Neural cell (in vitro differentiated cells): Measurements from ENCODE around the gene CACNA2D4. TPM values are rescaled to one million over a fixed set of nuclear protein-coding genes. Genes with fewer than 3 reads are reported as not detected.

Experiments
- H2AFZ ChIP-seq: fragments of 200-600, 300-800 bp; sonication (generic), shearing (Covaris generic); 2 replicates; pipeline ENCODE4 v1.6.0; 2014; ENCODE audit warnings: low read depth, mild to moderate bottlenecking, antibody characterized with exemption, low read length, moderate library complexity
- H3F3A ChIP-seq: fragments of 200-600 bp; shearing (Covaris generic); 2 replicates; pipeline ENCODE4 v1.6.1; 2016; ENCODE audit warnings: mild to moderate bottlenecking, moderate library complexity, mixed read lengths, antibody characterized with exemption, low read length; ENCODE audit not compliant: insufficient read depth, poor library complexity, severe bottlenecking
- H3K27ac ChIP-seq: fragments of 200-600, 300-800 bp; sonication (generic), shearing (Covaris generic); 2 replicates; pipeline ENCODE4 v1.5.1; 2014; ENCODE audit warnings: mild to moderate bottlenecking, low read length, moderate library complexity
- H3K27me3 ChIP-seq: fragments of 300-800, 200-600 bp; sonication (generic), shearing (Covaris generic); 2 replicates; pipeline ENCODE4 v1.6.0; 2014; ENCODE audit warnings: mild to moderate bottlenecking, low read depth, low read length, moderate library complexity; ENCODE audit not compliant: insufficient read depth
- H3K36me3 ChIP-seq: fragments of 300-800, 200-600 bp; sonication (generic), shearing (Covaris generic); 2 replicates; pipeline ENCODE4 v1.5.1; 2014; ENCODE audit warnings: mild to moderate bottlenecking, antibody characterized with exemption, low read length, moderate library complexity; ENCODE audit not compliant: insufficient read depth
- H3K4me2 ChIP-seq: fragments of 300-800, 200-600 bp; sonication (generic), shearing (Covaris generic); 2 replicates; pipeline ENCODE4 v1.6.0; 2014; ENCODE audit warnings: mild to moderate bottlenecking, low read length
- H3K4me3 ChIP-seq: fragments of 300-800, 200-600 bp; sonication (generic), shearing (Covaris generic); 2 replicates; pipeline ENCODE4 v1.5.1; 2014; ENCODE audit warnings: mild to moderate bottlenecking, low read length, moderate library complexity
- H3K79me2 ChIP-seq: fragments of 200-600 bp; shearing (Covaris generic); replicated peaks from 2 replicates; pipeline ENCODE4 v1.6.0; 2014; ENCODE audit warnings: mild to moderate bottlenecking, low read length, moderate library complexity; ENCODE audit not compliant: insufficient read depth
- H3K9ac ChIP-seq: fragments of 300-800, 200-600 bp; sonication (generic), shearing (Covaris generic); 2 replicates; pipeline ENCODE4 v1.6.1; 2016; ENCODE audit warnings: mild to moderate bottlenecking, low read length, mixed read lengths
- H3K9me2 ChIP-seq: fragments of 200-600 bp; shearing (Covaris generic); 2 replicates; pipeline ENCODE4 v1.6.1; 2016; ENCODE audit warnings: mild to moderate bottlenecking, low read length, mixed read lengths; ENCODE audit not compliant: insufficient read depth
- H3K9me3 ChIP-seq: fragments of 200-600, 300-800 bp; sonication (generic), shearing (Covaris generic); 2 replicates; pipeline ENCODE4 v1.6.1; 2016; ENCODE audit warnings: mild to moderate bottlenecking, mixed run types, low read length, moderate library complexity, mixed read lengths
- H4K20me1 ChIP-seq: fragments of 200-600 bp; shearing (Covaris generic); 2 replicates; pipeline ENCODE4 v1.6.1; 2016; ENCODE audit warnings: mild to moderate bottlenecking, mixed run types; ENCODE audit not compliant: insufficient read depth
- CTCF ChIP-seq: fragments of 450-650 bp; IDR thresholded peaks from 2 replicates; pipeline ENCODE4 v1.5.1; 2014; ENCODE audit warnings: antibody characterized with exemption, mild to moderate bottlenecking, moderate library complexity; ENCODE audit not compliant: poor library complexity, severe bottlenecking
- EP300 ChIP-seq: fragments of 450-650 bp; conservative IDR thresholded peaks from 2 replicates; pipeline ENCODE4 v1.6.1; 2014; ENCODE audit warnings: antibody characterized with exemption, mild to moderate bottlenecking, moderate library complexity; ENCODE audit not compliant: poor library complexity, severe bottlenecking
- EZH2 ChIP-seq: fragments of 200-600, 300-800 bp; shearing (Covaris generic), sonication (generic); IDR thresholded peaks from 2 replicates; pipeline ENCODE4 v1.6.1; 2014; ENCODE audit warnings: antibody characterized with exemption, low read length, borderline replicate concordance, mild to moderate bottlenecking; ENCODE audit not compliant: insufficient read depth, poor library complexity, severe bottlenecking
- MXI1 ChIP-seq: fragments of 450-650 bp; conservative IDR thresholded peaks from 2 replicates; pipeline ENCODE4 v1.6.1; 2014; ENCODE audit warnings: antibody characterized with exemption, mild to moderate bottlenecking; ENCODE audit not compliant: poor library complexity, severe bottlenecking
- POLR2AphosphoS5 ChIP-seq: IDR thresholded peaks from 2 replicates; pipeline ENCODE4 v1.6.1; 2012
- RAD21 ChIP-seq: fragments of 450-650 bp; conservative IDR thresholded peaks from 2 replicates; pipeline ENCODE4 v1.6.1; 2014; ENCODE audit warnings: antibody characterized with exemption, mild to moderate bottlenecking, moderate library complexity
- REST ChIP-seq: IDR thresholded peaks from 2 replicates; pipeline ENCODE4 v1.6.1; 2012; ENCODE audit warnings: borderline replicate concordance
- SMC3 ChIP-seq: fragments of 450-650 bp; conservative IDR thresholded peaks from 2 replicates; pipeline ENCODE4 v1.6.1; 2014; ENCODE audit warnings: antibody characterized with exemption, mild to moderate bottlenecking, moderate library complexity; ENCODE audit not compliant: poor library complexity
- TAF1 ChIP-seq: IDR thresholded peaks from 2 replicates; pipeline ENCODE4 v1.6.1; 2012; ENCODE audit warnings: low read depth
- polyA plus RNA-seq: library from polyadenylated mRNA; depleted of rRNA; stranded (reverse); fragments of >200 nt; gene quantifications from 2 replicates; pipeline ENCODE4 v1.2.3, GENCODE V29; 2014

CACNA2D4 gene
- polyA plus RNA-seq, 1 donor from 2014 or later, result not detected

GRCh38 chr12:1916371-1917171 is 1.9 kb downstream of the CACNA2D4 start:
- Histone ChIP-seq H3K27ac (no peak overlapping the region), H3K36me3 (no peaks in the 10 kb centered on the region), H3K27me3 (no peaks in the 10 kb centered on the region), H2AFZ (no peak overlapping the region), H3K4me2 (no peak overlapping the region), H4K20me1 (no peaks in the 10 kb centered on the region), H3K9me3 (no peaks in the 10 kb centered on the region), H3K9ac (no peak overlapping the region), H3F3A (no peaks in the 10 kb centered on the region), H3K9me2 (no peaks in the 10 kb centered on the region), H3K4me3 (no peak overlapping the region), H3K79me2 (no peaks in the 10 kb centered on the region)
- no peak for TF ChIP-seq CTCF
- TF ChIP-seq SMC3, result no peak
- no peak for TF ChIP-seq POLR2AphosphoS5
- no peak for TF ChIP-seq TAF1
- TF ChIP-seq EP300, result no peak
- TF ChIP-seq MXI1, result no peak
- TF ChIP-seq EZH2, result no peak
- no peak for TF ChIP-seq RAD21
- TF ChIP-seq REST, result no peak

DNA sequence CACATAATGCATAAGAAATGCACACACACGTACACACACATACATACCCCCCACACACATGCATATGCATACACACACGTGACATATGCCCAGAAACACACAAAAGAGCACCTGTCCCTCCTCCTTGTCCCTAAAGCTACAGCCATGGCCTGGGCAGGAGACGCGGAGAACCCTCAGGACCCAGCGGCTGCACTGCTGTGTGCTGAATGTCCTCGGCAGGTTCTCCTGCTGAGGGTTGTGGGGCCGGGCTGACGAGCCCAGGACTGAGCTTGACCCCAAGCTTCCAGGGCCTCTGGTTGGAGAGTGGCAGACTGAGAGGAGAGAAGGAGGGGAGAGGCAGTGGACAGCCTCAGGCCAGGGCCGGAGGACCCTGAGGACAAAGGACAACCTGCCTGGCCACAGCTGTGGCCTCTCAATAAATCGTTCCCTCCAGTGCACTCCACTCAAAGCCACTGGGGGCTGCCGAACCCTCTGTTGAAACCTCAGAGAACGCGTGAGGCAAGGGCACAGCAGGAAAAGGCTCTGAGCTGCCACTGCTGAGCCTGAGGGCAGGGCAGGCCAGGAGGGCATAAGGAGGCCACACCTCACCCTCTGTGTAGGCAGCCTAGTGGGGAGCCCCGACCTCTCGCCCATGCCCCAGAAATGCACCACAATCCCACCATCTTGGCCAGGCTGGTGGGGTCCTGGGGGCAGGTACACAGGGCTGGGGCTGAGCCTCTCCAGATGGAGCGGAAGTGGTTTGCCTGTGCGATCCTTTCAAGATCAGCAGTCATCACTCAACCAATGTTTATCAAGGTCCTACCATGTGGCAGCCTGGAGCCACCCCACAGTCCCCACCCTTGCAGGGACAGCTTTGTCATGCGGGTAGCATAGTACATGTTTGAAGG is 3.1 kb downstream of the CACNA2D4 start:
- Histone ChIP-seq H4K20me1 (no peaks in the 10 kb centered on the region), H3K9me2 (no peaks in the 10 kb centered on the region), H2AFZ (no peak overlapping the region), H3K4me2 (no peak overlapping the region), H3K9ac (no peak overlapping the region), H3K27ac (no peak overlapping the region), H3K36me3 (no peaks in the 10 kb centered on the region), H3K27me3 (no peaks in the 10 kb centered on the region), H3F3A (no peaks in the 10 kb centered on the region), H3K9me3 (no peaks in the 10 kb centered on the region), H3K79me2 (no peaks in the 10 kb centered on the region), H3K4me3 (no peak overlapping the region)
- TF ChIP-seq SMC3 (no peak), RAD21 (no peak), EP300 (no peak), MXI1 (no peak), POLR2AphosphoS5 (no peak), REST (no peak), TAF1 (no peak), CTCF (no peak), EZH2 (no peak)
